Measurements from ENCODE around the gene RAB7B.

DNA sequence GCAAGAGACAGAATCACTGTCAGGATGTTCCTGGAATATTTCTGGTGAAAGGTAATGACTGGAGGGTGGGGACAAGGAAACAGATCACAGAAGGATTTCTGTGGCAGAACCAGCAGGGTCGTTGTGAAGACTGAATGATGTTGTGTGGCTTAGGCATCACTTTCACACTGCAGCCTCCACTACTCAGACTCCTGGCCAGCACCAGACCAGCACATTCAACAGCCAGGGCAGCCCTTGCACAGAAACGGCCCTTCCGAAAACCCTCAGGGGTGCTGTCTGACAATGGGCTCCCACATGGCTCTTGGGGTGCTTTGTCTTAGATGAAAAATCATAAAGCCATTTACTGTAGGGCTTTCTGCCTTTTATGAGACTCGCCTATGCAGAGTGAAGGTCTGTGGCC lies 3.8 kb upstream of the RAB7B start:
- TF ChIP-seq, protein P1, sequence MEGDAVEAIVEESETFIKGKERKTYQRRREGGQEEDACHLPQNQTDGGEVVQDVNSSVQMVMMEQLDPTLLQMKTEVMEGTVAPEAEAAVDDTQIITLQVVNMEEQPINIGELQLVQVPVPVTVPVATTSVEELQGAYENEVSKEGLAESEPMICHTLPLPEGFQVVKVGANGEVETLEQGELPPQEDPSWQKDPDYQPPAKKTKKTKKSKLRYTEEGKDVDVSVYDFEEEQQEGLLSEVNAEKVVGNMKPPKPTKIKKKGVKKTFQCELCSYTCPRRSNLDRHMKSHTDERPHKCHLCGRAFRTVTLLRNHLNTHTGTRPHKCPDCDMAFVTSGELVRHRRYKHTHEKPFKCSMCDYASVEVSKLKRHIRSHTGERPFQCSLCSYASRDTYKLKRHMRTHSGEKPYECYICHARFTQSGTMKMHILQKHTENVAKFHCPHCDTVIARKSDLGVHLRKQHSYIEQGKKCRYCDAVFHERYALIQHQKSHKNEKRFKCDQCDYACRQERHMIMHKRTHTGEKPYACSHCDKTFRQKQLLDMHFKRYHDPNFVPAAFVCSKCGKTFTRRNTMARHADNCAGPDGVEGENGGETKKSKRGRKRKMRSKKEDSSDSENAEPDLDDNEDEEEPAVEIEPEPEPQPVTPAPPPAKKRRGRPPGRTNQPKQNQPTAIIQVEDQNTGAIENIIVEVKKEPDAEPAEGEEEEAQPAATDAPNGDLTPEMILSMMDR (conservative IDR thresholded peaks at IDR 0.05; ENCODE audit: low read length): no peak
- TF ChIP-seq EZH2phosphoT487 (IDR thresholded peaks at IDR 0.05; ENCODE audit: borderline replicate concordance, low read depth, low read length): no peak
